ENCODE results near the gene ATP2A3.

ATP2A3 gene

DNA sequence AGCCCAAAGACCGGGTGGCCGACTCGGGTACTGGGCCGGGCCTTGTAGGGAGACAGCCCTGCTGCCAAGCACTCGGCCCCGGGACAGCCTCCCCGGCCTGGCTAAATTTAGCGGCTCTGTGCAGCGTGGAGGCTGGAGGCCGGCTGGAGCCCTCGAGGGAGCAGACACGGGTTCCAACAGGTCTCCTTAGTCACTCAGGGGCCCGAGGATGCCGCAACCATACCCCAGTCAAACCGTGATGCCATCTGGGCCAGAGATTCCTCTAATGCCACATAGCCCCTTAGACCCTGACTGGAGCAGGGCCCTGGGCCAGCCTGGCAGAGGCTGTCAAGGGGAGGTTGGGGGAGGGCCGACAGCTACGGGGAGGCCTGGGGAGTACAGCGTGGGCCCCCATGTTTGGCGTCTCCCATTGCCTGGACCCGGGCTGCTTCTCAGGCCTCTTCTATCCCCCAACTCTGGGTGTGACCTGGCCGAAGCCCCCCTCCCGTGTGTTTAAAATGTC, 45.1 kb downstream of the ATP2A3 start:
- no peak for TF ChIP-seq FOXA1 (IDR thresholded peaks at IDR 0.05)
- no peak for DNase-seq (ENCODE audit: extremely low spot score)
- POLR2A ChIA-PET, result no interaction called here
- CTCF ChIA-PET, result no interaction called here

DNA sequence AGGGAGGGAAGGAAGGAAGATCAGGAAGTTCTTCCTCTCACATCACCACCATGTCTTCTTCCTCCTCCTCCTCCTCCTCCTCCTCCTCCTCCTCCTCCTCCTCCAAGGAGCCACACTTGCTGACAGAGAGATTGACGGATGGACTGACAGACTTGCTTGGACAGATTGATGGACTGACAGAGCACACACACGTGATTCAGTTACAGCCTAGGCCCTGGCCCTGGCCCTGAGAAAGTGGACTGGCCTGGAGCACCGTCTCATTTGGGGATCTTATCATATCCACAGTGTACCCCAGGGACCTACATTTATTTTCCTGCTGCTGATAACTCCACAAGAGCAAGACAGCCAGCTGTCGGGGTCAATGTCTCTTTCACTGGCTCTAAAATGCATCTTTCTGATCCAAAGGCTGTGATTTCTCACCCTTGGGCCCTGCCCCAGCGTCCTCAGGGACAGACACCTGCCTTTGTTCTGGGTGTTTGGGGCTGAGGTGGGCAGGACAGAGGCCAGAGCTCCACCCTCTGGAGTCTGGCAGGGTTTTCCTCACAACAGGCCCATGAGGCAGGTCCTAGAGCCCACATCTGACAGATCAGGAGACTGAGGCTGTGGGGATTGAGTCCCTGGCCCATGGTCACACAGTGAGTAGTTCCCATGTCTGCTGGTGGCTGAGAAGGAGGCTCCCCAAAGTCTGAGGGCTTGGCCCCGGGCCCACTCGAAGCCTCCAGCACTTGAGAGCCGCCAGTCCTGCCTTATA, 45.7 kb downstream of the ATP2A3 start:
- TF ChIP-seq ARNT (IDR thresholded peaks at IDR 0.05) (no peak), NFRKB (IDR thresholded peaks at IDR 0.05) (no peak), HDGF (IDR thresholded peaks at IDR 0.05; ENCODE audit: borderline replicate concordance) (no peak), FOXK2 (IDR thresholded peaks at IDR 0.05) (no peak), SUZ12 (IDR thresholded peaks at IDR 0.05) (no peak), BHLHE40 (IDR thresholded peaks at IDR 0.05; ENCODE audit: borderline replicate concordance) (no peak), SP1 (IDR thresholded peaks at IDR 0.05) (no peak), CTBP1 (IDR thresholded peaks at IDR 0.05; ENCODE audit: borderline replicate concordance) (no peak), LEF1 (IDR thresholded peaks at IDR 0.05; ENCODE audit: borderline replicate concordance) (no peak)
- no peak for DNase-seq (ENCODE audit: extremely low spot score)
- ChIA-PET CTCF (no interaction called here), POLR2A (no interaction called here)

DNA sequence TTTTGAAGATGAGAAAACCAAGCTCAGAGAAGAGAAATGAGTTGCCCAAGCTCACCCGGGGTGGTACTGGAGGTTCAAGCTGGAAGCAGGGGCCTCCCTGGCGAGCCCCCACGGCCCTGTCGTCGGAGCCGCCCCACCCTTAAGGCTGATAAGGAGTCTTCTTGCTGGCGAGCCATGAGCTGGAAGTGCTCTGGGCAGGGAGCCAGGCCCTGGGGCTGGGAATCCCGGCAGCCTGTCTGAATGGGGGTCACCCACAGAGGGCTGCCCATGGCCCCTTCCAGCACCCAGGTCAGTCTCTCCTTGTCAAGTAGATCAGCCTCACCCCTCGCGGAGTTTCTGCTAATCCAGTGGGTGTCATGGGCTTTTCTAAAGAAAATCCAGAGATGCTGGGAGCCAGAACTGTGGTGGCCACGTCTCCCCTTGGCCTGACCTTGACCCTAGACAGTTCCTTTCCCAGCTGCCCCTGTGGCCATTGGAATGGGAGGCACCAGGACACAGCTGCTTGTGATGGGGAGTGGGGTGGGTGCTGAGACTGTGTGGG, 46.8 kb downstream of the ATP2A3 start:
- DNase-seq (ENCODE audit: extremely low spot score), result no peak
- CTCF ChIA-PET, result interaction anchor here (1.2 to 1.8 kb wide), 3 partner anchors 71 to 179 kb away, joined by 3 to 8 read pairs (median 4); partner anchors contain the start of gene NCBP3
- POLR2A ChIA-PET, result no interaction called here
- TF ChIP-seq FOXM1 (IDR thresholded peaks at IDR 0.05; ENCODE audit: borderline replicate concordance) (no peak), SP1 (IDR thresholded peaks at IDR 0.05) (no peak), NFRKB (IDR thresholded peaks at IDR 0.05) (no peak)

DNA sequence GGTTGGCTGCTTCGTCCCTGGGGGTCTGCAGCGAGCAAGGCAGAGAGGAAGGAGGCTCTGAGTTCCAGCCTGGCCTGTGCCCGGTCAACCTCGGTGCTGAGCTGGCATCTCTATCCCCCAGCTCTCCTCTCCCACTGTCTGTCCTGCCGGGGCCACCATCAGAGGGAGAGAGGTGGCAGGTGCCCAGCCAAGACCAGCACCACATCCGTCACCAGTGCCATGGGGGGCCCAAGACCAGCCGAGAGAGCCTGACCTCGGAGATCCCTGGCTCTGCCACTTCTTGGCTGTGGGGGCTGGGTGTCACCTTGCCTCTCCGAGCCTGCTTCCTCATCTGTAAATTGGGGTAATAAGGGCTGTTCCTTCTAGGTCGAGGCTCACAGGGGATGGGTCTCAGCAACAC, 47.4 kb downstream of the ATP2A3 start:
- ChIA-PET CTCF (interaction anchor here (1.2 to 1.8 kb wide), 3 partner anchors 71 to 179 kb away, joined by 3 to 8 read pairs (median 4); partner anchors contain the start of gene NCBP3), POLR2A (no interaction called here)
- DNase-seq (ENCODE audit: extremely low spot score), result no peak
- TF ChIP-seq FOXK2 (IDR thresholded peaks at IDR 0.05) (no peak), FOXM1 (IDR thresholded peaks at IDR 0.05; ENCODE audit: borderline replicate concordance) (no peak)

DNA sequence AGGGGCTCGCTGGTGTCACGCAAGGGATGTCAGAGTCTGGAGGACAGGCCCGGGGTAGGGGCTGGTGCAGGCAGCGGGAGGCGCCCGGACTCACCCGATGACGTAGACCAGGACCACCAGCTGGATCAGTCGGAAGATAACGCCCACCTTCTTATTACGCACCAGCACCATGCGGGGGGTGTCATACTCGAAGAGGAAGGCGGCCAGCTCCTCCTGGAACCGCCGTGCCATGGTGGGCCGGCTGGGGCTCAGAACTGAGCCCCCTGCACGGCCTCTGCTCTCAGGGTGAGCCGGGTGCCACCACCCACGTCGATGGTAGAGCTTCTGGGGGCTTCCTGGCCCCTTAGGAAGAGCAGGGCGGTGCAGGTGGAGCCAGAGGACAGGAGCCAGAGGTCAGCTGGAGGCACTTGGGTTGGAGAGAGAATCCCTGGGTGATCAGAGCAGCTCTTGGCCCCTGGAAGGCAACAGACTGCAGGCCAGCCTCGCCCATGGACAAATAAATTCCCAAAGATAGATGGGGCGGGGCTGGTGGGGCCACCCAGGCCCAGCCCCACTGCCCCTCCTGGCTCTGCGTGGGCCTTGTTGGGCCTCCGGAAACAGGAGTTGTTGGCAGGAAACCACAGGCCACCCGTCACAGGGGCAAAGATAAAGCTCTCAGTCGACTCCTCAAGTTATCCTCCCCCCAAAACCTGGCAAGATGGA, 48.1 kb downstream of the ATP2A3 start, which contains the start of gene P2RX1:
Gene P2RX1 (minus strand): TSS at position 471 of the 702 bp plus-strand sequence. CDS start 240 bp downstream, at position 231.
- CTCF ChIA-PET, result interaction anchor here (0.5 to 1.8 kb wide), 5 partner anchors 16 to 178 kb away, joined by 3 to 8 read pairs (median 3); partner anchors contain the start of gene NCBP3
- TF ChIP-seq, protein P1, sequence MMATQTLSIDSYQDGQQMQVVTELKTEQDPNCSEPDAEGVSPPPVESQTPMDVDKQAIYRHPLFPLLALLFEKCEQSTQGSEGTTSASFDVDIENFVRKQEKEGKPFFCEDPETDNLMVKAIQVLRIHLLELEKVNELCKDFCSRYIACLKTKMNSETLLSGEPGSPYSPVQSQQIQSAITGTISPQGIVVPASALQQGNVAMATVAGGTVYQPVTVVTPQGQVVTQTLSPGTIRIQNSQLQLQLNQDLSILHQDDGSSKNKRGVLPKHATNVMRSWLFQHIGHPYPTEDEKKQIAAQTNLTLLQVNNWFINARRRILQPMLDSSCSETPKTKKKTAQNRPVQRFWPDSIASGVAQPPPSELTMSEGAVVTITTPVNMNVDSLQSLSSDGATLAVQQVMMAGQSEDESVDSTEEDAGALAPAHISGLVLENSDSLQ (IDR thresholded peaks at IDR 0.05), result no peak
- TF ChIP-seq FOXM1 (IDR thresholded peaks at IDR 0.05; ENCODE audit: borderline replicate concordance) (no peak), HDGF (IDR thresholded peaks at IDR 0.05; ENCODE audit: borderline replicate concordance) (no peak), L3MBTL2 (conservative IDR thresholded peaks at IDR 0.05) (no peak), ZNF384 (IDR thresholded peaks at IDR 0.05) (no peak), TARDBP (IDR thresholded peaks at IDR 0.05) (no peak), LEF1 (IDR thresholded peaks at IDR 0.05; ENCODE audit: borderline replicate concordance) (no peak), CTBP1 (IDR thresholded peaks at IDR 0.05; ENCODE audit: borderline replicate concordance) (no peak), FOXK2 (IDR thresholded peaks at IDR 0.05) (no peak), FOXA1 (IDR thresholded peaks at IDR 0.05) (no peak), BHLHE40 (IDR thresholded peaks at IDR 0.05; ENCODE audit: borderline replicate concordance) (no peak), ELF4 (IDR thresholded peaks at IDR 0.05) (no peak), SP1 (IDR thresholded peaks at IDR 0.05) (no peak), SUZ12 (IDR thresholded peaks at IDR 0.05) (no peak), ARNT (IDR thresholded peaks at IDR 0.05) (no peak), NFRKB (IDR thresholded peaks at IDR 0.05) (no peak)
- no peak for DNase-seq (ENCODE audit: extremely low spot score)
- POLR2A ChIA-PET, result no interaction called here

DNA sequence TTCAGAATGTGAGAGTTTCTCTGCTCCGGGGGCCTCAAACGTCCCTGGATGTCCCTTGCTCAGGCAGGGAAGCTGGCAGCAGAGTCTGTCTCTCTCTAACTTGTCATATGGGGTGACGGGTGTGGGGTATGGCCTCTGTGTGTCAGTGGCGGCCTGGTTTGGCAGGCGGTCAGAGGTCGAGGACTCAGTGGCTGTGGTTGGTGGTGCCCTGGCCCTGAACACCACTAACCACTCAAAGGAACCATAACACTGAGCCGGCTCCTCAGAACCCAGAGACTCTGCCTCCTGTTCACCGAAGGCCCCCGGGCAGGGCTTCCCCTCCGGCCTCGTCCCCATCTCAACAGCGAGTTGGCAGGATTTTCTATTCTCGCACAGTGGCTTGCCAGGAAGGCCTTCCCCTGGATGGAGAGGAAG, 48.6 kb downstream of the ATP2A3 start:
- TF ChIP-seq FOXA1 (IDR thresholded peaks at IDR 0.05) (no peak), BHLHE40 (IDR thresholded peaks at IDR 0.05; ENCODE audit: borderline replicate concordance) (no peak), CTBP1 (IDR thresholded peaks at IDR 0.05; ENCODE audit: borderline replicate concordance) (no peak), TARDBP (IDR thresholded peaks at IDR 0.05) (no peak), ARNT (IDR thresholded peaks at IDR 0.05) (no peak), FOXM1 (IDR thresholded peaks at IDR 0.05; ENCODE audit: borderline replicate concordance) (no peak), FOXK2 (IDR thresholded peaks at IDR 0.05) (no peak), SP1 (IDR thresholded peaks at IDR 0.05) (no peak), L3MBTL2 (conservative IDR thresholded peaks at IDR 0.05) (no peak)
- CTCF ChIA-PET, result interaction anchor here (1.0 to 1.8 kb wide), 2 partner anchors 72 to 89 kb away, joined by 5 to 8 read pairs; no protein-coding TSS in a partner anchor
- no peak for DNase-seq (ENCODE audit: extremely low spot score)
- POLR2A ChIA-PET, result no interaction called here

DNA sequence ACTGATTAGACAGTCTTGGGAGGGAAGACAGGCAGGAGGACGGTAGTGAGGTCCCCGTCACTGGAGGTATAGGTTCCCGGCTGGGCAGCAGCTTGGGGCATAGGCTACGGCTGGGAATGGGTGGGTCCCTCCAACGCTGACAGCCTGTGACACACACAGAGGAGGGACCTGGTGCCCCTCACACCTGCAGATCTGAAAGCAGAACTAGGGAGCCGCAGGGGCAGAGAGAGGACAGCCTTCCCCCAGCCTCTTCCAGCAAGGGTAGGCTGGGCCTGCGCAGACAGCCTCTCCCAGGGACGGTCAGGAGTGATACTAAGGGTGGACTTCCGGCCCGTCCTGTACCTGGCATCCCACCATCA, 49.9 kb downstream of the ATP2A3 start:
- CTCF ChIA-PET, result interaction anchor here (0.5 to 2.0 kb wide), 19 partner anchors 8 to 177 kb away, joined by 3 to 12 read pairs (median 5); partner anchors contain the start of gene CAMKK1
- POLR2A ChIA-PET, result no interaction called here
- no peak for TF ChIP-seq CTBP1 (IDR thresholded peaks at IDR 0.05; ENCODE audit: borderline replicate concordance)
- DNase-seq (ENCODE audit: extremely low spot score), result no peak

All from HEK293T (cell line).